Stimulated activated CD4-positive, alpha-beta T cell treated with anti-CD3 and anti-CD28 coated beads, Interleukin-12 subunit alpha, Interleukin-12 subunit beta, amount 100 ng/mL, for 48 hours (primary cell): Measurements from ENCODE around the gene ZRANB3.
"Not testable (repeated sequence)": the region's sequence is repeated elsewhere in the genome, so short reads cannot be mapped to it uniquely, and the experiment has no call there.

Experiments
- DNase-seq, 3 donors: peaks; one replicate each; pipeline ENCODE4 v3.0.0-alpha.2; 2020; ENCODE audit warnings: low read depth in 2 of 3, low spot score in 1 of 3

ZRANB3 gene

GRCh38 chr2:135490376-135490775 lies 40.6 kb downstream of the ZRANB3 start:
- no peak for DNase-seq

- no peak for DNase-seq
Observed at GRCh38 chr2:135485441-135485840, 45.6 kb downstream of the ZRANB3 start.

- DNase-seq, result no peak
Observed at GRCh38 chr2:135475128-135475527, 55.9 kb downstream of the ZRANB3 start.

GRCh38 chr2:135473567-135473966 lies 57.5 kb downstream of the ZRANB3 start:
- peak in 1 of 3 donors; percentile 3 for DNase-seq

- DNase-seq, result no peak
Observed at GRCh38 chr2:135471106-135471505, 59.9 kb downstream of the ZRANB3 start.

- DNase-seq, result no peak
Observed at GRCh38 chr2:135457279-135457678, 73.7 kb downstream of the ZRANB3 start.

- DNase-seq, result no peak
Observed at GRCh38 chr2:135456835-135457234, 74.2 kb downstream of the ZRANB3 start.

GRCh38 chr2:135456431-135456830 lies 74.6 kb downstream of the ZRANB3 start:
- DNase-seq, result no peak

GRCh38 chr2:135454608-135455007 lies 76.4 kb downstream of the ZRANB3 start:
- DNase-seq, result no peak

GRCh38 chr2:135453027-135453426 lies 78.0 kb downstream of the ZRANB3 start:
- not testable (repeated sequence) for DNase-seq

- DNase-seq, result no peak
Observed at GRCh38 chr2:135451966-135452365, 79.1 kb downstream of the ZRANB3 start.

- not testable (repeated sequence) for DNase-seq
Observed at GRCh38 chr2:135443013-135443412, 88.0 kb downstream of the ZRANB3 start.

GRCh38 chr2:135435155-135435554 lies 95.9 kb downstream of the ZRANB3 start:
- not testable (repeated sequence) for DNase-seq

GRCh38 chr2:135424849-135425248 lies 106.2 kb downstream of the ZRANB3 start:
- no peak for DNase-seq

GRCh38 chr2:135422898-135423297 lies 108.1 kb downstream of the ZRANB3 start:
- no peak for DNase-seq

GRCh38 chr2:135411646-135412045 lies 119.4 kb downstream of the ZRANB3 start:
- DNase-seq, result no peak

GRCh38 chr2:135409436-135409835 lies 121.6 kb downstream of the ZRANB3 start:
- no peak for DNase-seq

GRCh38 chr2:135396259-135396658 lies 134.8 kb downstream of the ZRANB3 start:
- DNase-seq, result not testable (repeated sequence)

- DNase-seq, result no peak
Observed at GRCh38 chr2:135386993-135387392, 144.0 kb downstream of the ZRANB3 start.

- no peak for DNase-seq
Observed at GRCh38 chr2:135378591-135378990, 152.4 kb downstream of the ZRANB3 start.

GRCh38 chr2:135373702-135374101 lies 157.3 kb downstream of the ZRANB3 start:
- no peak for DNase-seq

GRCh38 chr2:135349941-135350340 lies 181.1 kb downstream of the ZRANB3 start:
- no peak for DNase-seq

GRCh38 chr2:135348096-135348704 lies 182.8 kb downstream of the ZRANB3 start:
- DNase-seq, result not testable (repeated sequence)
